NCI-H345 (cell line): ENCODE data around the gene PHACTR2.

ENCODE experiments used
- DNase-seq: peaks from one replicate; lab custom pipeline; 2025; lab: John Stamatoyannopoulos, UW

PHACTR2 gene

GRCh38 chr6:143675382-143675900 is 2.3 kb upstream of the PHACTR2 start:
- DNase-seq, result no peak

GRCh38 chr6:143675946-143676345 is 1.8 kb upstream of the PHACTR2 start:
- no peak for DNase-seq

GRCh38 chr6:143676437-143677045 is 1.2 kb upstream of the PHACTR2 start:
- no peak for DNase-seq

GRCh38 chr6:143677577-143677890 is 231 bp upstream of the PHACTR2 start:
- no peak for DNase-seq

- DNase-seq, result no peak
Measured at GRCh38 chr6:143679041-143679440, 1.3 kb downstream of the PHACTR2 start.

GRCh38 chr6:143680141-143680540 is 2.4 kb downstream of the PHACTR2 start:
- no peak for DNase-seq

- DNase-seq, result no peak
Measured at GRCh38 chr6:143682805-143683204, 5.0 kb downstream of the PHACTR2 start.

- no peak for DNase-seq
Measured at GRCh38 chr6:143684486-143684885, 6.7 kb downstream of the PHACTR2 start.

- DNase-seq, result no peak
Measured at GRCh38 chr6:143685653-143686052, 7.9 kb downstream of the PHACTR2 start.

- DNase-seq, result no peak
Measured at GRCh38 chr6:143687591-143687990, 9.8 kb downstream of the PHACTR2 start.

- DNase-seq, result no peak
Measured at GRCh38 chr6:143688681-143689080, 10.9 kb downstream of the PHACTR2 start.

- no peak for DNase-seq
Measured at GRCh38 chr6:143689852-143690251, 12.1 kb downstream of the PHACTR2 start.

- DNase-seq, result no peak
Measured at GRCh38 chr6:143691155-143691554, 13.4 kb downstream of the PHACTR2 start.

- no peak for DNase-seq
Measured at GRCh38 chr6:143691900-143692636, 14.3 kb downstream of the PHACTR2 start.

GRCh38 chr6:143692696-143693095 is 14.9 kb downstream of the PHACTR2 start:
- DNase-seq, result no peak

- no peak for DNase-seq
Measured at GRCh38 chr6:143694013-143694412, 16.2 kb downstream of the PHACTR2 start.

- DNase-seq, result no peak
Measured at GRCh38 chr6:143694560-143694959, 16.8 kb downstream of the PHACTR2 start.

- no peak for DNase-seq
Measured at GRCh38 chr6:143695130-143695968, 17.6 kb downstream of the PHACTR2 start.

GRCh38 chr6:143695969-143696663 is 18.4 kb downstream of the PHACTR2 start:
- DNase-seq, result no peak

GRCh38 chr6:143696664-143697000 is 18.9 kb downstream of the PHACTR2 start:
- no peak for DNase-seq

- no peak for DNase-seq
Measured at GRCh38 chr6:143697076-143697800, 19.5 kb downstream of the PHACTR2 start.

- DNase-seq, result no peak
Measured at GRCh38 chr6:143698329-143698728, 20.6 kb downstream of the PHACTR2 start.
